PC-3 (cell line): Measurements from ENCODE around the gene SSTR3.

Experiments used
- EZH2 ChIP-seq: fragments of 300-600 bp; sonication (generic); IDR thresholded peaks from one replicate; pipeline ENCODE4 v1.6.1; 2017; ENCODE audit warnings: antibody characterized with exemption, mild to moderate bottlenecking, low read length; ENCODE audit not compliant: unreplicated experiment
- TF ChIP-seq, protein P1 (sequence below): fragments of 300-600 bp; sonication (generic); conservative IDR thresholded peaks from 2 replicates; pipeline ENCODE4 v1.5.1; 2017; ENCODE audit warnings: antibody characterized with exemption, low read depth, mild to moderate bottlenecking, low read length

- TF ChIP-seq, protein P1, sequence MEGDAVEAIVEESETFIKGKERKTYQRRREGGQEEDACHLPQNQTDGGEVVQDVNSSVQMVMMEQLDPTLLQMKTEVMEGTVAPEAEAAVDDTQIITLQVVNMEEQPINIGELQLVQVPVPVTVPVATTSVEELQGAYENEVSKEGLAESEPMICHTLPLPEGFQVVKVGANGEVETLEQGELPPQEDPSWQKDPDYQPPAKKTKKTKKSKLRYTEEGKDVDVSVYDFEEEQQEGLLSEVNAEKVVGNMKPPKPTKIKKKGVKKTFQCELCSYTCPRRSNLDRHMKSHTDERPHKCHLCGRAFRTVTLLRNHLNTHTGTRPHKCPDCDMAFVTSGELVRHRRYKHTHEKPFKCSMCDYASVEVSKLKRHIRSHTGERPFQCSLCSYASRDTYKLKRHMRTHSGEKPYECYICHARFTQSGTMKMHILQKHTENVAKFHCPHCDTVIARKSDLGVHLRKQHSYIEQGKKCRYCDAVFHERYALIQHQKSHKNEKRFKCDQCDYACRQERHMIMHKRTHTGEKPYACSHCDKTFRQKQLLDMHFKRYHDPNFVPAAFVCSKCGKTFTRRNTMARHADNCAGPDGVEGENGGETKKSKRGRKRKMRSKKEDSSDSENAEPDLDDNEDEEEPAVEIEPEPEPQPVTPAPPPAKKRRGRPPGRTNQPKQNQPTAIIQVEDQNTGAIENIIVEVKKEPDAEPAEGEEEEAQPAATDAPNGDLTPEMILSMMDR = no peak
- TF ChIP-seq EZH2 = no peak
Measured at GRCh38 chr22:37186997-37187522, 25.2 kb downstream of the SSTR3 start.
